KMS-11 (cell line): Measurements from ENCODE around the gene SAP25.

Experiments used
- H2AFZ ChIP-seq: fragments of 200-600 bp; sonication (generic); 2 replicates; pipeline ENCODE4 v1.6.1; 2016; ENCODE audit warnings: antibody characterized with exemption, mixed run types, low read depth
- H3K27ac ChIP-seq: fragments of 200-600 bp; sonication (generic); 2 replicates; pipeline ENCODE4 v1.6.1; 2016; ENCODE audit warnings: mild to moderate bottlenecking, mixed run types
- H3K27me3 ChIP-seq: fragments of 200-600 bp; sonication (generic); 2 replicates; pipeline ENCODE4 v1.6.1; 2017; ENCODE audit warnings: mild to moderate bottlenecking, low read depth, mixed run types, moderate library complexity; ENCODE audit not compliant: insufficient read depth
- H3K36me3 ChIP-seq: fragments of 200-600 bp; sonication (generic); 2 replicates; pipeline ENCODE4 v1.6.1; 2017; ENCODE audit warnings: mild to moderate bottlenecking, mixed run types; ENCODE audit not compliant: insufficient read depth
- H3K4me1 ChIP-seq: fragments of 200-600 bp; sonication (generic); 2 replicates; pipeline ENCODE4 v1.6.1; 2016; ENCODE audit warnings: mild to moderate bottlenecking, low read depth, mixed run types; ENCODE audit not compliant: poor library complexity, severe bottlenecking
- H3K4me2 ChIP-seq: fragments of 200-600 bp; sonication (generic); 2 replicates; pipeline ENCODE4 v1.7.0; 2016; ENCODE audit warnings: mild to moderate bottlenecking, mixed run types
- H3K4me3 ChIP-seq: fragments of 200-600 bp; sonication (generic); IDR thresholded peaks from 2 replicates; pipeline ENCODE4 v1.6.1; 2017; ENCODE audit warnings: low read depth, low read length, mixed read lengths; ENCODE audit not compliant: insufficient read depth
- H3K79me2 ChIP-seq: fragments of 200-600 bp; sonication (generic); 2 replicates; pipeline ENCODE4 v1.6.1; 2016; ENCODE audit warnings: low read depth, mixed run types; ENCODE audit not compliant: insufficient read depth
- H3K9ac ChIP-seq: fragments of 200-600 bp; sonication (generic); 2 replicates; pipeline ENCODE4 v1.6.1; 2016; ENCODE audit warnings: mild to moderate bottlenecking, mixed run types
- H4K20me1 ChIP-seq: fragments of 200-600 bp; sonication (generic); 2 replicates; pipeline ENCODE4 v1.6.1; 2016; ENCODE audit warnings: mild to moderate bottlenecking, mixed run types; ENCODE audit not compliant: insufficient read depth
- CTCF ChIP-seq: fragments of 200-600 bp; sonication (generic); conservative IDR thresholded peaks from 2 replicates; pipeline ENCODE4 v1.6.1; 2017; ENCODE audit warnings: low read depth, mild to moderate bottlenecking, antibody characterized with exemption, low read length, moderate library complexity, mixed read lengths

The SAP25 gene

GRCh38 chr7:100614308-100614861, 40.7 kb upstream of the SAP25 start:
- Histone ChIP-seq H3K4me2 (no peak overlapping the region), H2AFZ (no peak overlapping the region), H4K20me1 (no peaks in the 10 kb centered on the region), H3K9ac (no peak overlapping the region), H3K36me3 (no peaks in the 10 kb centered on the region), H3K4me3 (no peak overlapping the region), H3K4me1 (peaks cover 5% of the 10 kb centered on the region), H3K79me2 (no peaks in the 10 kb centered on the region), H3K27ac (no peak overlapping the region), H3K27me3 (peaks cover 19% of the 10 kb centered on the region)
- no peak for TF ChIP-seq CTCF

- TF ChIP-seq CTCF: no peak
- no peak overlapping the region; the same call in 1 of the 2 replicates for H3K4me2 ChIP-seq
- H3K27me3 ChIP-seq: peaks cover 19% of the 10 kb centered on the region; the same call in 1 of the 2 replicates
- no peaks in the 10 kb centered on the region for H3K36me3 ChIP-seq
- H3K4me1 ChIP-seq: peaks cover 5% of the 10 kb centered on the region
- no peaks in the 10 kb centered on the region for H3K79me2 ChIP-seq
- H3K4me3 ChIP-seq: no peak overlapping the region
- no peak overlapping the region for H3K27ac ChIP-seq
- H2AFZ ChIP-seq: no peak overlapping the region
- no peaks in the 10 kb centered on the region for H4K20me1 ChIP-seq
- H3K9ac ChIP-seq: no peak overlapping the region
Measured at GRCh38 chr7:100613412-100614175, 39.9 kb upstream of the SAP25 start.

- Histone ChIP-seq H3K27ac (no peak overlapping the region), H2AFZ (peak overlapping the region; percentile 95), H4K20me1 (no peaks in the 10 kb centered on the region), H3K36me3 (no peaks in the 10 kb centered on the region), H3K4me2 (peak overlapping the region; percentile 99), H3K4me1 (peaks cover 5% of the 10 kb centered on the region), H3K79me2 (no peaks in the 10 kb centered on the region), H3K27me3 (peaks cover 26% of the 10 kb centered on the region; the same call in 1 of the 2 replicates), H3K4me3 (no peak overlapping the region), H3K9ac (peak overlapping the region; percentile 33; the same call in 1 of the 2 replicates)
- no peak for TF ChIP-seq CTCF
Measured at GRCh38 chr7:100612730-100613390, 39.2 kb upstream of the SAP25 start.

GRCh38 chr7:100611983-100612729, 38.5 kb upstream of the SAP25 start, which contains the start of gene MOSPD3:
MOSPD3 (plus strand) TSS chr7:100612540; CDS start chr7:100612792, 252 bp downstream.
- H3K27me3 ChIP-seq: peaks cover 22% of the 10 kb centered on the region; the same call in 1 of the 2 replicates
- no peaks in the 10 kb centered on the region for H3K36me3 ChIP-seq
- H3K4me2 ChIP-seq: peak within 1 kb of the TSS; percentile 99
- no peaks in the 10 kb centered on the region for H3K79me2 ChIP-seq
- peaks cover 5% of the 10 kb centered on the region for H3K4me1 ChIP-seq
- H3K27ac ChIP-seq: peak within 1 kb of the TSS; percentile 56
- H2AFZ ChIP-seq: peak within 1 kb of the TSS; percentile 95
- peak within 1 kb of the TSS; percentile 43; the same call in 1 of the 2 replicates for H3K9ac ChIP-seq
- TF ChIP-seq CTCF: 0 out of 2 replicates have a peak, but pooled peaks have one; percentile 11
- H4K20me1 ChIP-seq: no peaks in the 10 kb centered on the region
- H3K4me3 ChIP-seq: peak within 1 kb of the TSS; percentile 54
